Astrocyte (in vitro differentiated cells and primary cell): ENCODE results near the gene TSACC. TPM values are rescaled to one million over a fixed set of nuclear protein-coding genes. Genes with fewer than 3 reads are reported as not detected.

ENCODE experiments used
- DNase-seq: peaks from one replicate; pipeline ENCODE4 v3.0.0-alpha.2; 2010; ENCODE audit warnings: low read depth
- FAIRE-seq: peaks from 2 replicates; lab custom pipeline; 2011; peaks lifted over from hg19 to GRCh38; lab: Jason Lieb, UNC
- H2AFZ ChIP-seq: 2 replicates; pipeline ENCODE4 v1.6.0; 2012; ENCODE audit warnings: low read depth, low read length, inconsistent platforms
- H3K27ac ChIP-seq: 2 replicates; pipeline ENCODE4 v1.5.1; 2011; ENCODE audit warnings: low read depth, low read length, inconsistent platforms
- H3K27me3 ChIP-seq: 2 replicates; pipeline ENCODE4 v1.6.0; 2011; ENCODE audit warnings: low read length, inconsistent platforms; ENCODE audit not compliant: insufficient read depth
- H3K36me3 ChIP-seq: 2 replicates; pipeline ENCODE4 v1.5.1; 2011; ENCODE audit warnings: low read length, inconsistent platforms; ENCODE audit not compliant: insufficient read depth
- H3K4me1 ChIP-seq: 2 replicates; pipeline ENCODE4 v1.5.1; 2011; ENCODE audit warnings: low read length, inconsistent platforms; ENCODE audit not compliant: insufficient read depth
- H3K4me2 ChIP-seq: 2 replicates; pipeline ENCODE4 v1.6.0; 2012; ENCODE audit warnings: low read length, inconsistent platforms
- H3K4me3 ChIP-seq: 2 replicates; pipeline ENCODE4 v1.5.1; 2011; ENCODE audit warnings: low read depth, mild to moderate bottlenecking, low read length, inconsistent platforms; ENCODE audit not compliant: insufficient read depth
- H3K79me2 ChIP-seq: 2 replicates; pipeline ENCODE4 v1.6.0; 2012; ENCODE audit warnings: mild to moderate bottlenecking, low read length, inconsistent platforms; ENCODE audit not compliant: insufficient read depth
- H3K9ac ChIP-seq: 2 replicates; pipeline ENCODE4 v1.6.0; 2012; ENCODE audit warnings: mild to moderate bottlenecking, low read length, inconsistent platforms
- H3K9me3 ChIP-seq: 2 replicates; pipeline ENCODE4 v1.5.1; 2012; ENCODE audit warnings: low read depth, mild to moderate bottlenecking, low read length, inconsistent platforms; ENCODE audit not compliant: insufficient read depth
- H4K20me1 ChIP-seq: 2 replicates; pipeline ENCODE4 v1.6.0; 2012; ENCODE audit warnings: low read length, inconsistent platforms; ENCODE audit not compliant: insufficient read depth
- H3K27ac Mint-ChIP-seq: one replicate; pipeline ENCODE4 v1.8.0; 2021; ENCODE audit warnings: mild to moderate bottlenecking, mixed read lengths; ENCODE audit not compliant: unreplicated experiment
- H3K27me3 Mint-ChIP-seq: one replicate; pipeline ENCODE4 v1.8.0; 2021; ENCODE audit warnings: low read depth, mixed read lengths; ENCODE audit not compliant: unreplicated experiment
- H3K36me3 Mint-ChIP-seq: one replicate; pipeline ENCODE4 v1.8.0; 2021; ENCODE audit warnings: low read depth, mixed read lengths; ENCODE audit not compliant: unreplicated experiment
- H3K4me1 Mint-ChIP-seq: one replicate; pipeline ENCODE4 v1.8.0; 2021; ENCODE audit warnings: low read depth, mixed read lengths; ENCODE audit not compliant: unreplicated experiment
- H3K4me3 Mint-ChIP-seq: one replicate; pipeline ENCODE4 v1.8.0; 2021; ENCODE audit warnings: mild to moderate bottlenecking, moderate library complexity, mixed read lengths; ENCODE audit not compliant: unreplicated experiment
- H3K9me3 Mint-ChIP-seq: one replicate; pipeline ENCODE4 v1.8.0; 2021; ENCODE audit warnings: mild to moderate bottlenecking, mixed read lengths; ENCODE audit not compliant: unreplicated experiment
- CTCF ChIP-seq: IDR thresholded peaks from 2 replicates; pipeline ENCODE4 v1.5.1; 2011; ENCODE audit warnings: low read depth, mild to moderate bottlenecking, inconsistent platforms, low read length, moderate library complexity; ENCODE audit not compliant: insufficient read depth
- EZH2 ChIP-seq: IDR thresholded peaks from 2 replicates; pipeline ENCODE4 v1.6.1; 2012; ENCODE audit warnings: mild to moderate bottlenecking, low read length, inconsistent platforms; ENCODE audit not compliant: insufficient read depth
- total RNA-seq: library from RNA; stranded (reverse); gene quantifications from 2 replicates; pipeline ENCODE4 v1.2.1, GENCODE V29; 2021

TSACC gene
- total RNA-seq, 1 donor from 2014 or later = 1.0 TPM

GRCh38 chr1:156305215-156305614 lies 33.1 kb upstream of the TSACC start:
- DNase-seq (no peak), FAIRE-seq (no peak)
- Histone ChIP-seq H3K27ac (no peak overlapping the region), H3K4me2 (no peak overlapping the region), H2AFZ (no peak overlapping the region), H3K79me2 (no peaks in the 10 kb centered on the region), H3K27me3 (no peaks in the 10 kb centered on the region), H4K20me1 (peaks cover 10% of the 10 kb centered on the region), H3K4me1 (no peaks in the 10 kb centered on the region), H3K9me3 (no peaks in the 10 kb centered on the region), H3K4me3 (no peak overlapping the region), H3K36me3 (peaks cover 30% of the 10 kb centered on the region), H3K9ac (no peak overlapping the region)
- Mint-ChIP-seq H3K27ac (no peak overlapping the region), H3K36me3 (peaks cover 15% of the 10 kb centered on the region), H3K4me3 (no peak overlapping the region), H3K4me1 (peaks cover 3% of the 10 kb centered on the region), H3K9me3 (peaks cover 4% of the 10 kb centered on the region), H3K27me3 (no peaks in the 10 kb centered on the region)
- no peak for TF ChIP-seq CTCF
- TF ChIP-seq EZH2 = no peak

- Histone ChIP-seq H3K36me3 (peaks cover 56% of the 10 kb centered on the region), H3K4me3 (no peak overlapping the region), H3K4me1 (no peaks in the 10 kb centered on the region), H3K9ac (no peak overlapping the region), H2AFZ (no peak overlapping the region), H3K27me3 (no peaks in the 10 kb centered on the region), H4K20me1 (peaks cover 29% of the 10 kb centered on the region), H3K9me3 (no peaks in the 10 kb centered on the region), H3K27ac (no peak overlapping the region), H3K79me2 (no peaks in the 10 kb centered on the region), H3K4me2 (no peak overlapping the region)
- H3K27me3 Mint-ChIP-seq = no peaks in the 10 kb centered on the region
- H3K9me3 Mint-ChIP-seq = no peaks in the 10 kb centered on the region
- TF ChIP-seq EZH2 = no peak
- TF ChIP-seq CTCF = no peak
- no peak overlapping the region for H3K27ac Mint-ChIP-seq
- peaks cover 21% of the 10 kb centered on the region for H3K36me3 Mint-ChIP-seq
- DNase-seq = peak; percentile 35
- H3K4me1 Mint-ChIP-seq = peaks cover 5% of the 10 kb centered on the region
- no peak overlapping the region for H3K4me3 Mint-ChIP-seq
- no peak for FAIRE-seq
These were observed 30.2 kb upstream of the TSACC start for GRCh38 chr1:156308078-156308477.

GRCh38 chr1:156310962-156311361 lies 27.4 kb upstream of the TSACC start:
- Mint-ChIP-seq H3K27ac (no peak overlapping the region), H3K27me3 (no peaks in the 10 kb centered on the region), H3K4me1 (peaks cover 5% of the 10 kb centered on the region), H3K9me3 (no peaks in the 10 kb centered on the region), H3K4me3 (no peak overlapping the region), H3K36me3 (peaks cover 27% of the 10 kb centered on the region)
- DNase-seq = no peak
- FAIRE-seq = no peak
- no peak overlapping the region for H3K4me2 ChIP-seq
- H3K9me3 ChIP-seq = no peaks in the 10 kb centered on the region
- H3K9ac ChIP-seq = no peak overlapping the region
- no peaks in the 10 kb centered on the region for H3K79me2 ChIP-seq
- no peaks in the 10 kb centered on the region for H3K4me1 ChIP-seq
- H4K20me1 ChIP-seq = peaks cover 29% of the 10 kb centered on the region
- H3K27me3 ChIP-seq = no peaks in the 10 kb centered on the region
- peaks cover 69% of the 10 kb centered on the region for H3K36me3 ChIP-seq
- no peak overlapping the region for H3K4me3 ChIP-seq
- TF ChIP-seq CTCF = no peak
- no peak for TF ChIP-seq EZH2
- H3K27ac ChIP-seq = no peak overlapping the region
- H2AFZ ChIP-seq = no peak overlapping the region
